Peyer's patch (tissue), 4 donors: ENCODE data around the gene SPRY2.

Source experiments
- CTCF ChIP-seq, 6 experiments: fragments of 450-650 bp in 4 of 6; fragments of 200-600 bp in 2 of 6; sonication (generic) in 1 of 6; IDR thresholded peaks; one replicate each; pipeline ENCODE4 v1.5.1; 2017 to 2019; ENCODE audit warnings: antibody characterized with exemption in 6 of 6, mild to moderate bottlenecking in 3 of 6, moderate library complexity in 1 of 6
- POLR2A ChIP-seq, 2 donors: fragments of 450-650 bp; IDR thresholded peaks; one replicate each; pipeline ENCODE4 v1.5.1; 2017; ENCODE audit warnings: antibody characterized with exemption in 2 of 2, mild to moderate bottlenecking in 2 of 2, moderate library complexity in 2 of 2

GRCh38 chr13:80336776-80337287, 4.1 kb downstream of the SPRY2 start:
- TF ChIP-seq CTCF (IDR thresholded peaks at IDR 0.05) (no peak), POLR2A (IDR thresholded peaks at IDR 0.05) (no peak)
